HEK293 (cell line): ENCODE results near the gene ABCC11.

Experiments
- CTCF ChIA-PET: fragments of 350-600 bp; formaldehyde crosslinking; extraction: SDS; loops from one replicate; lab custom pipeline; 2021; ENCODE audit warnings: antibody characterized with exemption; lab: Yijun Ruan, JAX
- POLR2A ChIA-PET: fragments of 300-600 bp; formaldehyde crosslinking; extraction: SDS; loops from one replicate; lab custom pipeline; 2020; ENCODE audit warnings: antibody characterized with exemption, inconsistent platforms; lab: Yijun Ruan, JAX
- H3K27ac ChIP-seq: fragments of 200-500 bp; sonication (Bioruptor generic); 2 replicates; pipeline ENCODE4 v1.5.1; 2014; ENCODE audit warnings: low read depth, low read length, control low read depth, inconsistent platforms; ENCODE audit errors: extremely low read depth
- H3K36me3 ChIP-seq, 2 experiments: fragments of 200-500 bp in 1 of 2; sonication (Bioruptor generic) in 1 of 2; 1 replicate in 1 of 2; 2 replicates in 1 of 2; pipeline ENCODE4 v1.5.1; 2014 to 2017; ENCODE audit warnings: inconsistent platforms in 2 of 2, low read length in 2 of 2; ENCODE audit not compliant: control insufficient read depth in 2 of 2, insufficient read depth in 1 of 2
- H3K4me1 ChIP-seq: fragments of 200-500 bp; sonication (Bioruptor generic); 2 replicates; pipeline ENCODE4 v1.5.1; 2014; ENCODE audit warnings: mild to moderate bottlenecking, low read length, inconsistent platforms; ENCODE audit not compliant: control insufficient read depth, insufficient read depth
- H3K4me3 ChIP-seq: 2 replicates; pipeline ENCODE4 v1.5.1; 2011; ENCODE audit warnings: low read depth, mild to moderate bottlenecking, control low read depth, low read length, moderate library complexity
- H3K9me3 ChIP-seq: fragments of 200-500 bp; sonication (Bioruptor generic); 2 replicates; pipeline ENCODE4 v1.5.1; 2014; ENCODE audit warnings: low read depth, low read length, inconsistent platforms; ENCODE audit not compliant: control insufficient read depth, insufficient read depth
- EGR2 ChIP-seq: fragments of 450-650 bp; formaldehyde crosslinking; IDR thresholded peaks from 2 replicates; pipeline ENCODE4 v1.5.1; 2016; ENCODE audit warnings: low read depth, missing biosample characterization, missing genetic modification characterization
- FEZF1 ChIP-seq: fragments of 450-650 bp; formaldehyde crosslinking; IDR thresholded peaks from 2 replicates; pipeline ENCODE4 v1.5.1; 2016; ENCODE audit warnings: missing biosample characterization, missing genetic modification characterization
- GLI4 ChIP-seq: fragments of 450-650 bp; formaldehyde crosslinking; IDR thresholded peaks from 2 replicates; pipeline ENCODE4 v1.5.1; 2016; ENCODE audit warnings: missing biosample characterization, missing genetic modification characterization
- GLIS2 ChIP-seq: fragments of 450-650 bp; formaldehyde crosslinking; IDR thresholded peaks from 2 replicates; pipeline ENCODE4 v1.5.1; 2016; ENCODE audit warnings: missing biosample characterization, missing genetic modification characterization
- MEIS1 ChIP-seq: sonication (generic); formaldehyde crosslinking; IDR thresholded peaks from 2 replicates; pipeline ENCODE4 v1.8.1; 2022; ENCODE audit warnings: missing genetic modification reagents, mild to moderate bottlenecking, borderline replicate concordance
- MYNN ChIP-seq: fragments of 450-650 bp; formaldehyde crosslinking; IDR thresholded peaks from 2 replicates; pipeline ENCODE4 v1.5.1; 2016; ENCODE audit warnings: missing biosample characterization, missing genetic modification characterization, borderline replicate concordance
- REPIN1 ChIP-seq: fragments of 450-650 bp; formaldehyde crosslinking; IDR thresholded peaks from 2 replicates; pipeline ENCODE4 v1.5.1; 2017; ENCODE audit warnings: missing biosample characterization, missing genetic modification characterization, low read depth
- ZBTB17 ChIP-seq: fragments of 450-650 bp; formaldehyde crosslinking; IDR thresholded peaks from 2 replicates; pipeline ENCODE4 v1.5.1; 2016; ENCODE audit warnings: missing biosample characterization, missing genetic modification characterization
- ZFHX2 ChIP-seq: fragments of 450-650 bp; formaldehyde crosslinking; conservative IDR thresholded peaks from 2 replicates; pipeline ENCODE4 v1.5.1; 2016; ENCODE audit warnings: missing biosample characterization, missing genetic modification characterization
- ZNF174 ChIP-seq: fragments of 450-650 bp; formaldehyde crosslinking; IDR thresholded peaks from 2 replicates; pipeline ENCODE4 v1.5.0; 2017; ENCODE audit warnings: missing biosample characterization, mild to moderate bottlenecking, missing genetic modification characterization
- ZNF24 ChIP-seq: fragments of 450-650 bp; formaldehyde crosslinking; IDR thresholded peaks from 2 replicates; pipeline ENCODE4 v1.5.1; 2016; ENCODE audit warnings: missing biosample characterization, missing genetic modification characterization
- ZNF292 ChIP-seq: fragments of 450-650 bp; formaldehyde crosslinking; IDR thresholded peaks from 2 replicates; pipeline ENCODE4 v1.5.1; 2016; ENCODE audit warnings: low read depth, missing biosample characterization, missing genetic modification characterization, borderline replicate concordance
- ZNF341 ChIP-seq: fragments of 450-650 bp; formaldehyde crosslinking; IDR thresholded peaks from 2 replicates; pipeline ENCODE4; 2016; ENCODE audit warnings: low read depth, missing biosample characterization, missing genetic modification characterization
- ZNF510 ChIP-seq: fragments of 450-650 bp; formaldehyde crosslinking; IDR thresholded peaks from 2 replicates; pipeline ENCODE4 v1.5.1; 2018; ENCODE audit warnings: mild to moderate bottlenecking, missing genetic modification characterization, missing biosample characterization; ENCODE audit not compliant: insufficient replicate concordance
- ZNF521 ChIP-seq: fragments of 450-650 bp; formaldehyde crosslinking; IDR thresholded peaks from 2 replicates; pipeline ENCODE4 v1.5.1; 2017; ENCODE audit warnings: missing biosample characterization, mild to moderate bottlenecking, missing genetic modification characterization
- ZNF600 ChIP-seq: fragments of 450-650 bp; formaldehyde crosslinking; IDR thresholded peaks from 2 replicates; pipeline ENCODE4 v1.5.1; 2016; ENCODE audit warnings: missing biosample characterization, missing genetic modification characterization
- ZNF639 ChIP-seq: fragments of 450-650 bp; formaldehyde crosslinking; IDR thresholded peaks from 2 replicates; pipeline ENCODE4 v1.5.1; 2016; ENCODE audit warnings: missing biosample characterization, missing genetic modification characterization
- ZNF658 ChIP-seq: fragments of 450-650 bp; formaldehyde crosslinking; IDR thresholded peaks from 2 replicates; pipeline ENCODE4; 2016; ENCODE audit warnings: missing biosample characterization, missing genetic modification characterization
- ZNF660 ChIP-seq: fragments of 450-650 bp; IDR thresholded peaks from 2 replicates; pipeline ENCODE4 v1.5.1; 2018; ENCODE audit warnings: missing biosample characterization, mild to moderate bottlenecking, missing genetic modification characterization
- ZNF664 ChIP-seq: fragments of 450-650 bp; formaldehyde crosslinking; IDR thresholded peaks from 2 replicates; pipeline ENCODE4 v1.5.1; 2016; ENCODE audit warnings: missing biosample characterization, missing genetic modification characterization
- ZNF776 ChIP-seq: fragments of 450-650 bp; formaldehyde crosslinking; IDR thresholded peaks from 2 replicates; pipeline ENCODE4 v1.5.0; 2017; ENCODE audit warnings: missing biosample characterization, missing genetic modification characterization, borderline replicate concordance
- TF ChIP-seq, protein P1 (sequence below): fragments of 450-650 bp; IDR thresholded peaks from 2 replicates; pipeline ENCODE4 v1.5.1; 2018; ENCODE audit warnings: missing biosample characterization, mild to moderate bottlenecking, missing genetic modification characterization
- TF ChIP-seq, protein P2 (sequence below): fragments of 450-650 bp; formaldehyde crosslinking; IDR thresholded peaks from 2 replicates; pipeline ENCODE4 v1.5.1; 2016; ENCODE audit warnings: missing biosample characterization, missing genetic modification characterization
- TF ChIP-seq, protein P3 (sequence below): fragments of 450-650 bp; formaldehyde crosslinking; IDR thresholded peaks from 2 replicates; pipeline ENCODE4 v1.5.1; 2016; ENCODE audit warnings: missing biosample characterization, missing genetic modification characterization

Gene ABCC11

GRCh38 chr16:48279199-48279598, 31.9 kb upstream of the ABCC11 start (continued):
- TF ChIP-seq ZNF174 (tag by site-specific recombination): no peak
- no peak for TF ChIP-seq MEIS1 (CRISPR knock-in tag)
- TF ChIP-seq ZNF292: no peak
- no peak for TF ChIP-seq REPIN1 (tag by site-specific recombination)
- TF ChIP-seq GLIS2 (tag by site-specific recombination): no peak
- TF ChIP-seq ZNF776 (tag by site-specific recombination): no peak
- no peak for TF ChIP-seq ZNF658 (tag by site-specific recombination)

DNA sequence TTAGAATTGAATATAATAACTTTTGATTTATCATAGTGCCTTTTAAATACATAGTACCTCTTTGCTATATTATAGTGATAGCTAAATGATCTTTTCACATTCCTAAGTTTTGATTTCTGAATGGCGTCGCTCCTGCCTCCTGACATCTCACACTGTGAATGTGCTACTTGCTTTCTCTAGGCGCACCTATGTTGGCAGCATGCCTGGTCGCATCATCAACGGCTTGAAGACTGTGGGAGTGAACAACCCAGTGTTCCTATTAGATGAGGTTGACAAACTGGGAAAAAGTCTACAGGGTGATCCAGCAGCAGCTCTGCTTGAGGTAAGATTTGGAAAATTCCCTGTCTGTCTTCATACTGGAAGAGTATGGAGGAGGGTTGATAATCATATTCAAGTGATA, 29.8 kb upstream of the ABCC11 start:
- peaks cover 0 to 26% of the 10 kb centered on the region in 2 experiments; a peak in 1 of 3 replicates for H3K36me3 ChIP-seq
- H3K27ac ChIP-seq: no peak overlapping the region
- ChIA-PET POLR2A (no interaction called here), CTCF (interaction anchor here (0.6 to 0.7 kb wide), 2 partner anchors 15 to 250 kb away, joined by 4 to 5 read pairs; no protein-coding TSS in a partner anchor)
- H3K4me1 ChIP-seq: peaks cover 11% of the 10 kb centered on the region
- TF ChIP-seq, protein P1, sequence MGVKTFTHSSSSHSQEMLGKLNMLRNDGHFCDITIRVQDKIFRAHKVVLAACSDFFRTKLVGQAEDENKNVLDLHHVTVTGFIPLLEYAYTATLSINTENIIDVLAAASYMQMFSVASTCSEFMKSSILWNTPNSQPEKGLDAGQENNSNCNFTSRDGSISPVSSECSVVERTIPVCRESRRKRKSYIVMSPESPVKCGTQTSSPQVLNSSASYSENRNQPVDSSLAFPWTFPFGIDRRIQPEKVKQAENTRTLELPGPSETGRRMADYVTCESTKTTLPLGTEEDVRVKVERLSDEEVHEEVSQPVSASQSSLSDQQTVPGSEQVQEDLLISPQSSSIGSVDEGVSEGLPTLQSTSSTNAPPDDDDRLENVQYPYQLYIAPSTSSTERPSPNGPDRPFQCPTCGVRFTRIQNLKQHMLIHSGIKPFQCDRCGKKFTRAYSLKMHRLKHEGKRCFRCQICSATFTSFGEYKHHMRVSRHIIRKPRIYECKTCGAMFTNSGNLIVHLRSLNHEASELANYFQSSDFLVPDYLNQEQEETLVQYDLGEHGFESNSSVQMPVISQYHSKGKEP (tag by site-specific recombination): 0 out of 2 replicates have a peak, but pooled peaks have one; percentile 30
- TF ChIP-seq, protein P2, sequence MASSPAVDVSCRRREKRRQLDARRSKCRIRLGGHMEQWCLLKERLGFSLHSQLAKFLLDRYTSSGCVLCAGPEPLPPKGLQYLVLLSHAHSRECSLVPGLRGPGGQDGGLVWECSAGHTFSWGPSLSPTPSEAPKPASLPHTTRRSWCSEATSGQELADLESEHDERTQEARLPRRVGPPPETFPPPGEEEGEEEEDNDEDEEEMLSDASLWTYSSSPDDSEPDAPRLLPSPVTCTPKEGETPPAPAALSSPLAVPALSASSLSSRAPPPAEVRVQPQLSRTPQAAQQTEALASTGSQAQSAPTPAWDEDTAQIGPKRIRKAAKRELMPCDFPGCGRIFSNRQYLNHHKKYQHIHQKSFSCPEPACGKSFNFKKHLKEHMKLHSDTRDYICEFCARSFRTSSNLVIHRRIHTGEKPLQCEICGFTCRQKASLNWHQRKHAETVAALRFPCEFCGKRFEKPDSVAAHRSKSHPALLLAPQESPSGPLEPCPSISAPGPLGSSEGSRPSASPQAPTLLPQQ (tag by site-specific recombination): no peak
- H3K9me3 ChIP-seq: no peaks in the 10 kb centered on the region
- no peak overlapping the region for H3K4me3 ChIP-seq

DNA sequence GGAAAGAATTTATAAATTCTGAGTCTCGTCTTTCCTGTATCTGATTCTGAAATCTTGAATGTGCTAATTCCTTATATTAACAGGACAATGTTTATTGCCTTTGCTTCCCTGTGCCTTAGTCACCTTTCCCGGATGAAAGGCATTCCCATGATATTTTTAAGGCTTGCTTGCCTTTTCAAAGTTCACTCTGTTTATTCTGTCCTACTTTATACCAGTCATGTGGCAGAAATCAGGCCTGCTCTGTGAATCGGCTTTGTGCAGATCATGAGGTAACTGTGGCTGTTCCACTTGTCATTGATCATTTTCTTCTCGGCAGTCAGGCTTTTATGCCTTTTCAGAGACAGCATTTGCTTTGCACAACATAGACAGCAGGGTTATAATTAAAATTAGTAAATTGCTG, 28.8 kb upstream of the ABCC11 start:
- ChIA-PET CTCF (no interaction called here), POLR2A (no interaction called here)
- peaks cover 11% of the 10 kb centered on the region for H3K4me1 ChIP-seq
- H3K4me3 ChIP-seq: no peak overlapping the region
- H3K27ac ChIP-seq: no peak overlapping the region
- no peaks in the 10 kb centered on the region for H3K9me3 ChIP-seq
- peaks cover 6 to 32% of the 10 kb centered on the region in 2 experiments for H3K36me3 ChIP-seq
- TF ChIP-seq ZNF664 (tag by site-specific recombination): no peak
- TF ChIP-seq ZNF510 (tag by site-specific recombination): no peak
- TF ChIP-seq ZBTB17: peak; percentile 51
- TF ChIP-seq ZNF24 (tag by site-specific recombination): no peak
- TF ChIP-seq FEZF1 (tag by site-specific recombination): 0 out of 2 replicates have a peak, but pooled peaks have one; percentile 29
- TF ChIP-seq ZNF600 (tag by site-specific recombination): no peak

DNA sequence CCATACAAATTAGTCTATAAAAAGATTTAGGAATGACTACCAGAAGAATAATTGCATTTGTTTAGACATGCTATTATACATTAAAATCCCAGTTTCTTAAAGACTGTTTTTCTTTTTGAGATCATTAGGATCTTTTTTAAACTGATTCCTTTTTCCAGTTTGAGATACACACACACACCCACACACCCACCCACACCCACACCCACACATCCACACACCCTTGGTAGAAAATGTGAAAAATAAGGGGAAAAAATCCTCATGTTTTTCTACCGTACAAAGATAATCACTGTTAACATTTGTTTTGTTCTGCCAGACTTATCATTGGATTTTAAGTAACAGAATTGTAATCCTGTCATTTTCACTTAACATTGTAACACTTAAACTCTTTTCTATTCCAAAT, 27.1 kb upstream of the ABCC11 start:
- Histone ChIP-seq H3K4me1 (peaks cover 7% of the 10 kb centered on the region), H3K36me3 (peaks cover 16 to 44% of the 10 kb centered on the region in 2 experiments), H3K9me3 (no peaks in the 10 kb centered on the region), H3K4me3 (no peak overlapping the region), H3K27ac (no peak overlapping the region)
- CTCF ChIA-PET: interaction anchor here (0.7 kb wide), 1 partner anchor 26 kb away, joined by 3 read pairs; no protein-coding TSS in a partner anchor
- POLR2A ChIA-PET: no interaction called here
- TF ChIP-seq ZNF639 (tag by site-specific recombination) (no peak), ZNF341 (tag by site-specific recombination) (no peak), ZFHX2 (tag by site-specific recombination) (peak; percentile 37), ZNF521 (tag by site-specific recombination) (no peak), MYNN (tag by site-specific recombination) (no peak), GLI4 (tag by site-specific recombination) (no peak), ZNF660 (tag by site-specific recombination) (no peak), EGR2 (tag by site-specific recombination) (peak; percentile 68), REPIN1 (tag by site-specific recombination) (no peak)
- TF ChIP-seq, protein P3, sequence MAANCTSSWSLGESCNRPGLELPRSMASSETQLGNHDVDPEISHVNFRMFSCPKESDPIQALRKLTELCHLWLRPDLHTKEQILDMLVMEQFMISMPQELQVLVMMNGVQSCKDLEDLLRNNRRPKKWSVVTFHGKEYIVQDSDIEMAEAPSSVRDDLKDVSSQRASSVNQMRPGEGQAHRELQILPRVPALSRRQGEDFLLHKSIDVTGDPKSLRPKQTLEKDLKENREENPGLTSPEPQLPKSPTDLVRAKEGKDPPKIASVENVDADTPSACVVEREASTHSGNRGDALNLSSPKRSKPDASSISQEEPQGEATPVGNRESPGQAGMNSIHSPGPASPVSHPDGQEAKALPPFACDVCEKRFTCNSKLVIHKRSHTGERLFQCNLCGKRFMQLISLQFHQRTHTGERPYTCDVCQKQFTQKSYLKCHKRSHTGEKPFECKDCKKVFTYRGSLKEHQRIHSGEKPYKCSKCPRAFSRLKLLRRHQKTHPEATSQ (tag by site-specific recombination): no peak
